Stimulated activated CD8-positive, alpha-beta memory T cell treated with anti-CD3 and anti-CD28 coated beads, Interleukin-7, amount 100 ng/mL, for 48 hours (primary cell): ENCODE data around the gene SSR1.
A peak's percentile ranks its signal among the peaks of the same experiment; 100 is the strongest.
"Not testable (repeated sequence)": the region's sequence is repeated elsewhere in the genome, so short reads cannot be mapped to it uniquely, and the experiment has no call there.

ENCODE experiments used
- DNase-seq, 2 donors: peaks; one replicate each; pipeline ENCODE4 v3.0.0-alpha.2; 2020; ENCODE audit warnings: low read depth in 1 of 2; ENCODE audit errors: extremely low read depth in 1 of 2

Gene SSR1

DNA sequence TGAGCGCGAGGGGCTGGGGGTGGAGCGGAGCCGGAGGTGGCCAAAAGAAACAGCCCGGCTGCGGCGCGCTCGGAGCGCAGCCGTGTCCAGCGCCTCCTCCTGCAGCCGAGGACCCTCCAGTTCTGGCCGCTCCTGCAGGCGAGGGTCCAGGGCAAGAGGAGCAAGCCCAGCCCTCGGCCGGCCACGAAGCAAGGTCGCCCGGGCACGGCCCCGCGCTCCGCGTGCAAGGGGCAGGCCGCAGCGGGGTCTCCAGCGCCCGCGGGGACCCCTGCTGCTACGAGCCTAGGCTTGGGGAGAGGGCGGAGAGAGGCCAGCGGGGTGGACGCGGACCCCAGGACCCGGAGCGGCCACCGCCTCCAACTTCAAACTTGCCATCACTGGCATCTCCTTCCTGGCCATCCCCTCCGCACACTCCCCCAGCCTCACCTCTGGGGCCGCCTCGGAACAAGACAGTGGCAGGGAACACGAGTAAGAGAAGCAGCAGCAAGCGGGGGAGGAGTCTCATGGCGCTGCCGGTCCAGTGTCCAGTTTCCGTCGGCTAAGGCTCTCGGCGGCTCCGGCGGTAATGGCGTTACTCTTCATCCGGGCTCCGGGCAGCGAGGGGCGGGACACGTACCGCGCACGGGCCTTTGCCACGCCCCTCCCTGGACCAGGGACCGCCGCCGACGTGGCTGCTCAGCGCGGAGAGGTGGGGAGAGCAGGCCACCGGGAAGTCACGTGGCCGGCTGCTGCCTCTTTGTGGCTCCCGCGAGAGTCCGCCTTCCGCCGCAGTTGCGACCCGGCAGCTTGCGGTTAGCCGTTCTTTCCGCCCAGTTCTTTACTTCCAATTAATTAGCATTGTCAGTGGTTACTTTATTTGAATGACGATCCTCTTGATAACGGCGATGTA, at the start of gene SSR1:
TSS of gene SSR1 (minus strand) at position 584 of the 889 bp plus-strand sequence. CDS start at position 505, 79 bp downstream.
- DNase-seq = peak; percentile 94

DNA sequence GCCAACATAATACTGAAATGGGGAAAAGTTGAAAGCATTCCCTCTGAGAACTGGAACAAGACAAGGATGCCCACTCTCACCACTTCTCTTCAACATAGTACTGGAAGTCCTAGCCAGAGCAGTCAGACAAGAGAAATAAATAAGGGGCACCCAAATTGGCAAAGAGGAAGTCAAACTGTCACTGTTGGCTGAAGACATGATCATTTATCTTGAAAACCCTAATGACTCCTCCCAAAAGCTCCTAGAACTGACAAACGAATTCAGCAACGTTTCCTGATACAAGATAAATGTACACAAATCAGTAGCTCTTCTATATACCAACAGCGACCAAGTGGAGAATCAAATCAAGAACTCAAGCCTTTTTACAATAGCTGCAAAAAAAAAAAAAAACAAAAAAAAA, 38.9 kb upstream of the SSR1 start:
- not testable (repeated sequence) for DNase-seq

DNA sequence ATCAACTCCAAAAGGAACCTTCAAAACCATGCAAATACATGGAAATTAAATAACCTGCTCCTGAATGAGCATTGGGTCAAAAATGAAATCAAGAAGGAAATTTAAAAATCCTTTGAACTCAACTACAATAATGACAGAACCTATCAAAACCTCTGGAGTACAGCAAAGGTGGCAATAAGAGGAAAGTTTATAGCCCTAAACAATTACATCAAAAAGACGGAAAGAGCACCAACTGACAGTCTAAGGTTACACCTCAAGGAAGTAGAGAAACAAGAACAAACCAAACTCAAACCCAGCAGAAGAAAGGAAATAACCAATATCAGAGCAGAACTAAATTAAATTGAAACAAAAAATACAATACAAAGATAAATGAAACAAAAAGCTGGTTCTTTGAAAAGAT, 37.6 kb upstream of the SSR1 start:
- DNase-seq = not testable (repeated sequence)

DNA sequence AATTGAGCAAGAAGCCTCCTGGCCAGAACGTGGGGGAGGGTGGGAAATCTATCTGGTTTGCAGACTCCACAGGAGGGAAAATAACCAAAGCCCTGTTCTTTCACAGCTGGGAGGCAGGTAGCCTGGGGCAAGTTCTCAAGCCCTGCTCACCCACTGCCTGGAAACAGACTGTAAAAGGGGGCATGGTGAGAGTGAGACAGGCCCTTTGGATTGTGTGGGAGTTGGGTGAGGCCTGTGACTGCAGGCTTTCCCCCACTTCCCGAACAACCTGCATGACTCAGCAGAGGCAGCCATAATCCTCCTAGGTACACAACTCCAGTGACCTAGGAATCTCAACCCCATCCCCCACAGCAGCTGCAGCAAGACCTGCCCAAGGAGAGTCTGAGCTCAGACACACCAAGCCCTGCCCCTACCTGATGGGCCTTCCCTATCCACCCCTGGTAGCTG, 34.6 kb upstream of the SSR1 start:
- DNase-seq = not testable (repeated sequence)

DNA sequence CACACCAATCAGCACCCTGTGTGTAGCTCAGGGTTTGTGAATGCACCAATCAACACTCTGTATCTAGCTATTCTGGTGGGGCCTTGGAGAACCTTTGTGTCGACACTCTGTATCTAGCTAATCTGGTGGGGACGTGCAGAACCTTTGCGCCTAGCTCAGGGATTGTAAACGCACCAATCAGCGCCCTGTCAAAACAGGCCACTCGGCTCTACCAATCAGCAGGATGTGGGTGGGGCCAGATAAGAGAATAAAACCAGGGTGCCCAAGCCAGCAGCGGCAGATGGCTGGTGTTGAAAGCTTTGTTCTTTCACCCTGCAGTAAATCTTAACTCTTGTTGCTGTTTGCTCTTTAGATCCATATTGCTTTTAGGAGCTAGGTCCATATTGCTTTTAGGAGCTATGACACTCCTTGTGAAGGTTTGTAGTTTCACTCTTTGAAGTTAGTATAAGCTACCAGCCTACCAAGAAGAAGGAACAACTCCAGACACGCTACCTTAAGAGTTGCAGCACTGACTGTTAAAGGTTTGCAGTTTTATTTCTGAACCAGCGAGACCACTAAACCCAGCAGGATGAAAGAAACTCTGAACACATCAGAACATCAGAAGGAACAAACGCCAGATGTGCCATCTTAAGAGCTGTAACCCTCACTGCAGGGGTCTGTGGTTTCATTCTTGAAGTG, 31.9 kb upstream of the SSR1 start:
- not testable (repeated sequence) for DNase-seq

DNA sequence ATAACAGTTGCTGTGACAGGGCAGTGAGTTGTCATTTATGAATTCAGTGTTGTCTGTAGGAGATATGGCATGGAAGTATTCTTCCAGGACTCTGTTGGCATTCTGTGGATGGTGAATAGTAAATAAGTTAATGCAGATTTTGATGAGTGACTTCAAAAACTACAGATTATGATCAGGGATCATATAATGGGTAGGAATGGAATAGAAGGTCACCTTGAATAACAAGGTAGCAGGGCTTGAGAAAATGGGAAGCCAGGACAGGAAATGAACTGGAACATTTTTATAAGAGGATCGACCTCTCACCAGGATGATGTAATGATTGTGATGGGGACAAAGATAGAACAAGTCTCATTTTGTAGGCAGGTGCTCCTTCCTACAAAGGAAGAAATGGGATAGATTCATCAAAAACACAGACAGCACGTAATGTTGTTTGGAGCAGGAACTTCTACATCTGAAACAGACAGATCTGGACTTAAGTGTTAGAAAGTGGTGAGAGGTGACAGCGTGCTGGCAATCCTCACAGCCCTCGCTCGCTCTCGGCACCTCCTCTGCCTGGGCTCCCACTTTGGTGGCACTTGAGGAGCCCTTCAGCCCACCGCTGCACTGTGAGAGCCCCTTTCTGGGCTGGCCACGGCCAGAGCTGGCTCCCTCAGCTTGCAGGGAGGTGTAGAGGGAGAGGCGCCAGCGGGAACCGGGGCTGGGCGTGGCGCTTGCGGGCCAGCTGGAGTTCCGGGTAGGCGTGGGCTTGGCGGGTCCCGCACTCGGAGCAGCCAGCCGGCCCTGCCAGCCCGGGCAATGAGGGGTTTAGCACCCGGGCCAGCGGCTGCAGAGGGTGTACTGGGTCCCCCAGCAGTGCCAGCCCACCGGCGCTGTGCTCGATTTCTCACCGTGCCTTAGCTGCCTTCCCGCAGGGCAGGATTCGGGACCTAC, 30.8 kb upstream of the SSR1 start:
- DNase-seq = no peak

DNA sequence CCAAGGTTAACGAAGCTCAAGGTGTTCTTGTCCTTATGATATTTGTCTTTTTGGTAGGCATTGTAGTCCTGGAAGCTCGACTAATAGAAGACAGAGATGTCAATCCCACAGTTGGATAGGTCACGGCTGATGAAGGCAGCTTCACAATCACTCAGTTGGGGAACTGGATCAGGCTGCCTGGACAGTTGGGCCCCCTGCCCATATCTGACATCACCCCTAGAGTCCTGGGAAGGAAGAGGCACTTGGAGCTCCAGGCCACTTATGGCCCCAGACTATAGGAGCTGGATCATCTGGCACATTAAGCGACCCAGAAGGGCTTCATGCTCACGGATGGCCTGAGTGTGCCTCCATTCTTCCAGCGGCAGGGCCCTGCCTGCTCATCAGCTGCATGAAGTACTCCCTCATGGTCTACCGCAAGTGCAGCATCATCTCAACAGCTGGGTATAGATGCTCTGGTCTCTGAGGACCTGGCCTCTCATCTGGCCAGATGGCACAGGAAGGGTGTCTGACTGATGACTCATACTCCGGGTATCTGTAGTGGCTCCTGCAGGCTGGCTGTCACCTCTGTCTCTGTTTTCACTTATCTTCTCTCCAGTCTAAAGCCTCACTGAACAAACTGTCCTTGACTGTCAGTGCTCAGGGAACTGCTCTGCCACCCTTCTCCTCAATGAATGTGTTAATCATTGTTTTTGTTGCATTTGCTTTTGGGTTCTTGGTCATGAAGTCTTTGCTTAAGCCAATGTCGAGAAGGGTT, 29.2 kb upstream of the SSR1 start:
- no peak for DNase-seq

DNA sequence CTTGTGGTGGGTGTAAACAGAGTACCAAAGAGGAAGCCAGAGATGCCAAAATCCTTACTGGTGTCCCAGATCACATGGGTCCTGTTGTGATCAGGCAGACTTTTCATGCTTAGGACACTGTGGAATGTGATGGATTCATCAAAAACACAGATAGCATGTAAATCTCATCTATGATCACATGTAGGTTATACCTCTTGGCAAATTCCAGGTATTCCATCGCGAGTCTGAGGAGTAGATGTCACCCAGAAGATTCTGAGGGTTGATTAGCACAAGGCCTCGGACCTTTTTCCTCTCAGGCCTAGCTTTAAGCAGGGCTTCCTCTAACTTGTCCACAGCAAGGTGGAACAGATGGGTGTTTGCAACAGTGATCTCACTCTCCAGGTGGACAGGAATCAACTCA, 28.3 kb upstream of the SSR1 start:
- DNase-seq = no peak

DNA sequence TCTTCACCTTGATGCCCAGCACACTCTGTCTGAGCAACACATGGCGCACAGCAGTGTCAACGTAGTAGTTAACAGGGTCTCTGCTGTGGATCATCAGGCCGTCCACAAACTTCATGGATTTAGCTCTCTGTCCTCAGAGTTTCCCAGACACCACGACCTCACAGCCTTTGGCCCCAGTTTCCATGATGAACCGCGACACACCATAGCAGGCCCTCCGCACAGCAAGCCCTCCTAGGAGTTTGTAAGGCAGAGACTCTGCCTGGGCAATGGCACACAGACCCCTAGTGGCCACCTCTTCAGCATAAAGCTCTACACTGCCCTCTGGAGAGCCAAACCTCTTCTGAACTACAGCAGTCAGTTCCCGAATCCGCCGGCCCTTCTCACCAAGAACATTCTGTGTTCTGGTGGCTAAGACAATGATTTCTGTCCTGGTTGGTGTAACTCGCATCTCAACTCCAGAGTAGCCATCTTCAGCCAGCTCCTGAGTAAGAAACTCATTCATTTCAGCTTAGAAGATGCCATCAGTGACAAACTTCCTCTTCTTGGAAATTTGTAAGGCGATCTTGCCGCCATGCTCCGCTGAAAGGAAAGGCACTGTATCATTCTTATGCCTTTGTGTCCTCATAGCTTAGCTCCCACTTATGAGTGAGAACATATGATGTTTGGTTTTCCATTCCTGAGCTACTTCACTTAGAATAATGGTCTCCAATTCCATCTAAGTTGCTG, 26.2 kb upstream of the SSR1 start:
- DNase-seq = not testable (repeated sequence)

DNA sequence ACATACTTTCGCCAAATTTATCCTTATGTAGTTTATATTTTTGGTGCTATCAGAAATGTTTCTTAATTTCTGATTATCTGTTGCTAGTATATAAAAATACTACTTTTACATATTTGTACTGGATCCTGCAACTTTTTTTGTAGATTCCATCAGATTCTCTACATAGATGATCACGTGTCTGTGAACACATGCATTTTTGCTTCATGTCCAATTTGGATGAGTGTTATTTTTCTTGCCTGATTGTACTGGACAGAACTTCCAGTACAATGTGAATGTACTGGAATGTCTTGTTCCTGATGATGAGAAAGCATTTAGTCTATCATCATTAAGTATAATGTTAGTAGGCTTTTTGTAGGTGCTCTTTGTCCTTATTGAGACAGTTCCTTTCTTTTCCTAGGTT, 25.0 kb upstream of the SSR1 start:
- no peak for DNase-seq

DNA sequence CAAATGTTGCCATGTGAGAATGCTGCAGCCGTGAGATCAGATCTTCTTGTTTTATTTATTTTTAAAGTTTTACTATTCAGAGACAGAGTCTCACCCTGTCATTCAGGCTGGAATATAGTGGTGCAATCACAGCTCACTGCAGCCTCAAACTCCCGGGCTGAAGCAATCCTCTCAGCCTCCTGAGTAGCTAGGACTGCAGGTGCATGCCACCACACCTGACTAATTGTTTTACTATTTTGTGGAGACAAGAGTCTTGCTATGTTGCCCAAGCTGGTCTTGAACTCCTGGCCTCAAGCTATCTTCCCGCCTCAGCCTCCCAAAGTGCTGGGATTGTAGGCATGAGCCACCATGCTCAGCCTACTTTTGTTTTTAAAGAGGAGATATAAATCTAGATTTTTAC, 22.5 kb upstream of the SSR1 start:
- DNase-seq = no peak

DNA sequence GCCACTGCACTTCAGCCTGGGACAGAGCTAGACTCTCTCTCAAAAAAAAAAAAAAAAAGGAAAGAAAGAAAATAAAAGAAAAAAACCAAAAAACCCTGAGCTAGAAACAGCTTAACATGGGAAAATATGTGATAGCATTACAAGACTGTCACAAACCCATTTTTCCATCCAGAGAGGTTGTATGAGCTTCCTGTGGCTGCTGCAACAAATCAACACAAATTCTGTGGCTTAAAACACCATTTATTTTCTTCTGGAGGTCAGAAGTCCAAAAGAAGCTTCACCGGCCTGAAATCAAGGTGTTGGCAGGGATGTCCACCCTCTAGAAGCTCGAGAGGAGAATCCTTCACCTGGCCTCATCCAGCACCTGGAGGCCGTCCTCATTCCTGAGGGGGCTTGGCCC, 21.7 kb upstream of the SSR1 start:
- DNase-seq = no peak

DNA sequence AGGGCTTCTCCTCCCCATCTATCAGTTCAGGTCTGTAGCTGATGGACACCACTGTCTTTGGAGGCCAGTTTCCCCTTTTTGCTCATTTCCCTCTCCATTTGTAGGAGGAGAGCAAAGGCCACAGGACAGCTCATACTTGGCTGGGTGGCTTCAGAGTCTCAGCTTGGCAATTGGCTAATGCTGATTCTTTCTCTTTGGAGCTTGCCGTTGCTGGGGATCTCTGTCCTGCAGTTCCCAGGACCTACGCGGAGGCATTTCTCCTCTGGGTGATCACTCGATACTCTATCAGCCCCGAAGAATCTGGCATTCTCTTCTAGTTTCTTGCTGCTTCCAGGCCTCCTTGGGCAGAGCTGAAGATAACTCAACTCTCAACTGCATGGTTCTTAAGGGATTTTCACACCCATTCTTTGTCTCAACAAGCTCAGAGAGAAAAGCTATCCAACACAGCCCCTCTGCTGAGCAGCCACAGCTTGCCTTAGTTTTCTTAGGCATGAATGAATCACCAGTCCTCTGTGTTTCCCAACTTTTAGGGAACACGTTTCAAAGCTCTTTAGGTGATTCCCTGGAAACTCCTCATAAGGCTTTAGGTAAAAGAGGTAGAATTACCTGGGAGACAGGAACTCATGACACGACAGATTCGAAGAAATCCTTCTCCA, 19.2 kb upstream of the SSR1 start:
- no peak for DNase-seq

DNA sequence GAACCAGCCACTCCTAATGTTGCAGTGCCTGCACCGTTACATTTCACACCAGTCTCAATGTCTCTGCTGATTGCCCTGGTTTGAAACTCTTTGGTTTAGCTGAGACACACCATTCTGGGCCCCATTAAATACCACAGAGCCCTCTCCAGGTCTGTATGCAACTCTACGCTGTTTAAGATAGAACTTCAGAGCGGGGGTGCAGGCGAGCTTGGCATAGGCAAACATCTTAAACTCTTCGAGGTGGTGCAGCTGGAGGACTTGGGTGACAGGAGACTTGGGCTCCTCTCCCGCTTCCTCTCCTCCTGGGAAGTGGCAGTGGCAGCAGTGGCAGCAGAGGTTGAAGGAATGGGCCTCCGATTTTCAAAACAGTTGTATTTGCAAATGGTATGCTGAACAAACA, 18.5 kb upstream of the SSR1 start:
- no peak for DNase-seq

DNA sequence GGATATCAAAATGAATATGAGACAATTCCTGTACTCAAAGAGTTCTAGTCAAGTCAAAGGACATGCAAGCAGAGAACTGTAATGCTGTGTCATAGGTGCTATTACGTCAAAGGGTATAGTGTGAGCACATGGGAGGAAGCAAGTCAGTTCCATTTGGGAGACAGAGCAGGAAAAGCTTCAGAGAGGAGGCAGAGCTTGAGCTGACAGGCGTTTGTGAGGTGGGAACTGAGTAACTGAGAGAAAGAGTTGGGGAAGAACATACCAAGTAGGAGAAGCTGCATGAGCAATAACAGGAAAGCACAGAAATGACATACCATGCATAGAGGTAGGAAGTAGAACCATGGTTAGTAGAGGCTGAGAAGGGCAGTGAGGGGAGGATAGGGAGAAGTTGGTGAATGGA, 15.2 kb upstream of the SSR1 start:
- DNase-seq = no peak

DNA sequence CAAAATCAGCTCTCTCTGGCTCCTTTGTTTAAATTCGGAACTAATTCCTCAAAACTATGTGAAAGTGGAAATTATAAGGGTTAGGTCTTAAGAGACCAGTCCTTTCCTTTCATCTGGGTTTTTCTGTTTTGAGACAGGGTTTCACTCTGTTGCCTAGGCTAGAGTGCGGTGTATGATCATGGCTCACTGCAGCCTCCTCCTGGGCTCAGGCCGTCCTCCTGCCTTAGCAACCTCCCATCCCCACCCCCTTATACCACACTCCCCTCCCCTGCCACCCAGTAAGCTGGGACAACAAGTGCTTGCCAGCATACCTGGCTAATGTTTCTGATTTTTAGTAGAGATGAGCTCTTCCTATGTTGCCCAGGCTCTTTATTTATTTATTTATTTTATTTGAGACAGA, 12.8 kb upstream of the SSR1 start:
- no peak for DNase-seq

DNA sequence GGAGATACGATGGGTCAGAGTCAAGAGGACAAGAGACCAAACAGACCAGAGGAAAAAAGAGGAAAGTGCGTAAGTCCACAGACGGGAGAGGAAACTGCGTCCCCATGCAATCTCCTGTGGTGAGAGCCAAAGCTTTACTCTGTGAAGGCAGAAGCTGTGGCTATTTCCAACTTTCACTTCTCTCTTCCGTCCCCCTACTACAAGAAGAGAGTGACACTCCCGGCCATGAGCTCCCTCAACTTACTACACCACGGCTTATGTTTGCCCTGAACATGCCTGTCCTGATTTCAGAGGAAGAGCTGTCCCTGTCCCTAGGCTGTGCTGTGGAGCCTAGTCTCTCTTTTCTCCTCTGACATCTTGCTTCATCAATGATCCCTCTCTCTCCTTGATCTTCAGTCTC, 11.5 kb upstream of the SSR1 start:
- no peak for DNase-seq

DNA sequence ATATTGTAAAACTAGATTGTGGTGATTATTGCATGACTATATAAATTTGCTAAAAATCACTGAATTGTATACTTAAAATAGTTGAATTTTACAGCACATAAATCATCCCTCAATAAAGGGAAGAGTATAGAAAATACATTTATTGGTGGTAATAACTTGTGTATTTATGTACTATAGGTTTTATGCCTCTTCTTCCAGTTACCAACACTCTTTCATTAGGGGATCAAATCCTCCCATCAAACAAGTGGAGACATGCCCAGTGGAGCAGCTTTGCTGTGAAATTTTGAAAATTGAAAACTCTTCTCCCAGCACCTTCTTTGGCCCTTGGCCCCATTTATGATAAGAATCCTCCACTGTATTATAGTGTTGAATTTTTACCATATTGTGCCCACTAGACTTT, 10.1 kb upstream of the SSR1 start:
- DNase-seq = no peak

DNA sequence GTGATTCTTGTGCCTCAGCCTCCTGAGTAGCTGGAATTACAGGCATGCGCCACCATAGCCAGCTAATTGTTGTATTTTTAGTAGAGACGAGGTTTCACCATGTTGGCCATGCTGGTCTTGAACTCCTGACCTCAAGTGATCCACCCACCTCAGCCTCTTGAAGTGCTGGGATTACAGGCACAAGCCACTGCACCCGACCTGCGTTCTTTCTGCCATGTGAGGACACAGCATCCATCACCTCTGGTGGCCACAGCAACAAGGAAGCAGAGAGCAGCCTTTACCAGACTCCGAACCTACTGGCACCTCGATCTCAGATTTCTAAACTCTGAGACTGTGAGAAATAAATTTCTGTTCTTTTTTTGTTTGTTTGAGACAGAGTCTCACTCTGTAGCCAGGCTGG, 8.9 kb upstream of the SSR1 start:
- DNase-seq = not testable (repeated sequence)
